GM10248 (cell line): Measurements from ENCODE around the gene ATG14.

Source experiments
- CTCF ChIA-PET: fragments of 300-600 bp; sonication (Branson Sonifier 250); formaldehyde crosslinking; extraction: SDS; loops from one replicate; lab custom pipeline; 2021; ENCODE audit warnings: antibody characterized with exemption; lab: Yijun Ruan, JAX
- POLR2A ChIA-PET: fragments of 350-650 bp; sonication (Branson Sonifier 250); formaldehyde crosslinking; extraction: SDS; loops from one replicate; lab custom pipeline; 2020; ENCODE audit warnings: antibody characterized with exemption; lab: Yijun Ruan, JAX
- DNase-seq: peaks from one replicate; pipeline ENCODE4 v3.0.0; 2012; ENCODE audit errors: extremely low spot score
- TF ChIP-seq, protein P1 (sequence below): IDR thresholded peaks from 2 replicates; pipeline ENCODE4 v1.5.1; 2012; ENCODE audit warnings: mild to moderate bottlenecking, low read depth; ENCODE audit errors: extremely low read depth, missing control alignments, control extremely low read depth

Gene ATG14

DNA sequence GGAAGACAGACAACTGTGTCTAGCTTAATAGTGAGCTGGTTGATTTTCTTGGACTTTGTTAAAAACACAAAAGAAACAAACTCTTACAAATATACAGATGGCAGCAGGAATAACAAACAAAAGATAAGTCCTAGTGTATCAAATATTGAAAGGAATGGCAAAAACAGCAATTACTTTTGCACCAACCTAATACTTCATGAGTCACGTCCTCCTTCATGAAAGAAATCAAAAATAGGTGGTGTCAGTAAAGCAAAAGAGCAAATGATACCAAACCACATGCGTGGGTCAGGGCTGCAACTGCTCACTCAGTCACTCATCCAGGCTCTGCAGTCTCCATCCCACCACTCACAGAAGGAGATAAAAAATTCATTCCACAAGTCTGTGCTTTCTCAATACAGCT is 11.8 kb downstream of the ATG14 start:
- DNase-seq, result no peak
- ChIA-PET CTCF (interaction anchor here (1.2 kb wide), 1 partner anchor 45 kb away, joined by 4 read pairs; no protein-coding TSS in a partner anchor), POLR2A (no interaction called here)
- TF ChIP-seq, protein P1, sequence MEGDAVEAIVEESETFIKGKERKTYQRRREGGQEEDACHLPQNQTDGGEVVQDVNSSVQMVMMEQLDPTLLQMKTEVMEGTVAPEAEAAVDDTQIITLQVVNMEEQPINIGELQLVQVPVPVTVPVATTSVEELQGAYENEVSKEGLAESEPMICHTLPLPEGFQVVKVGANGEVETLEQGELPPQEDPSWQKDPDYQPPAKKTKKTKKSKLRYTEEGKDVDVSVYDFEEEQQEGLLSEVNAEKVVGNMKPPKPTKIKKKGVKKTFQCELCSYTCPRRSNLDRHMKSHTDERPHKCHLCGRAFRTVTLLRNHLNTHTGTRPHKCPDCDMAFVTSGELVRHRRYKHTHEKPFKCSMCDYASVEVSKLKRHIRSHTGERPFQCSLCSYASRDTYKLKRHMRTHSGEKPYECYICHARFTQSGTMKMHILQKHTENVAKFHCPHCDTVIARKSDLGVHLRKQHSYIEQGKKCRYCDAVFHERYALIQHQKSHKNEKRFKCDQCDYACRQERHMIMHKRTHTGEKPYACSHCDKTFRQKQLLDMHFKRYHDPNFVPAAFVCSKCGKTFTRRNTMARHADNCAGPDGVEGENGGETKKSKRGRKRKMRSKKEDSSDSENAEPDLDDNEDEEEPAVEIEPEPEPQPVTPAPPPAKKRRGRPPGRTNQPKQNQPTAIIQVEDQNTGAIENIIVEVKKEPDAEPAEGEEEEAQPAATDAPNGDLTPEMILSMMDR, result no peak

DNA sequence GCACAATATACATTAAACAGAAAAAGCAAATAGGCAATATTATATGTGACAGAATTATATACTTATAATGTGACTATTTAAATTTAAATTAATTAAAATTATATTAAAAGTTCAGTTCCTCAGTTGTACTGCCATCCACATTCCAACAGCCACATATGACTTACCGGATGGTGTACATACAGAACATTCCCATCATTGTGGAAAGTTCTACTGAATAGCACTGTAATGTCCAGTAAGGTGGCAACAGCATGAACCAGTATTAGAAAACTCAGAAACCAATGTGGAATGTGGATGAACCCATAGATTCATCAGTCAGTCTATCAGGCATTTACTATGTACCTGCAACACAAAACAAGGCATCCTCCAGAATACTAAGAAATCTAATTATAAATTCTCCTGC is 12.4 kb downstream of the ATG14 start:
- POLR2A ChIA-PET, result no interaction called here
- TF ChIP-seq, protein P1, result no peak
- CTCF ChIA-PET, result interaction anchor here (1.2 kb wide), 1 partner anchor 44 kb away, joined by 4 read pairs; no protein-coding TSS in a partner anchor
- no peak for DNase-seq

DNA sequence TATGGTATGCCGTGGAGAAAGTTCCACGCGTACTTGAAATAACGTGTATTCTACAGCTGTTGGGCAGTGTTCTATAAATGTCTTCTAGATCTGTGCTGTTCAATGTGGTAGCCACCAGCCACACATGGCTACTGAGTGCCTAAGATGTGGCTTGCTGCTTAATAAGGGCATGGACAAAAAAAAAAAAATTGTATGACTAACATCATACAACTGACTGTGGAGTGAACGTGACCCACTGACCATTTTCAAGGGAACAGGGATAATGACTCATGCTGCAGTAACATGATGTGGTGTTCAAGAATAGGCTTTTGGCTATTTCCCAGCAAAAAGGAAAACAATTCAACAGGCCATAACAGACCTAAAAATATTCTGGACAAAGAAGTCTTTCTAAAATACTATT is 13.0 kb downstream of the ATG14 start:
- POLR2A ChIA-PET, result no interaction called here
- DNase-seq, result no peak
- CTCF ChIA-PET, result no interaction called here
- TF ChIP-seq, protein P1, result no peak

DNA sequence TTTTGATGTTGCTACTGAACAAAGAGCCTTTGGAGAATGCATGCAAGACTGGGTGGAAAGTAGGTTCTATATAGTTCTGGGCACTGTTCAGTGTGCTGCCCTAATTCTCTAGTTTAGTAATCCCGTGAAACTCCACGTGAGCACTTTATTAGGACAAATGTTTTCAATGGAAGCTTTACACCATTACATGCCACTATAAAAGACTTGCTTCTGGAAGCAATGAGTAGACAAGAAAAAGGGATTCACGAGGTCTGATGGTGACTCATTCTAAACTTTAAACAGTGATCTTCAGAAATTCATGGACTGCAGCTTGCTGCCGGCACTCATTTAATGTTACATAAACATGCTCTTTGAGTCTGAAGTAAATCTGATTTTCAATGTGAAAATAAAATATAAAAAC is 22.3 kb downstream of the ATG14 start:
- no peak for DNase-seq

DNA sequence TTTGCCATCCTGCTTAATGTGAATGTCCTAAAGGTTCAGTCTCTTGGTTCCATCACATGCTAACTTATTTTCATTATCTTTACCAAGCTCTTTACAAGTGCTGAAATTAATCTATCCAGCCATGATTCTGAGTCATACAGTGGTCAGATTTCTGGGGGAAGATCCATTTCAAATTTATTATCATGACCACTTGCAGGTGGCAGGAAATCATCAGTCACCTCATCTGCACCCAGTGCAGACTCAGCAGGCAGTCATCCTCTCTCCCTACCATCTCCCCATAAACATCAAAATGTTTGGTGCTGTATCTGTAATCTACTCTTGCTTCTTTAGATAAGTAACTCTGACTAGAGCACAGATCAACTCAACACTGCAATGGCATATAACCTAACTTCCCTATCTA is 23.5 kb downstream of the ATG14 start:
- DNase-seq, result no peak
- CTCF ChIA-PET, result no interaction called here
- POLR2A ChIA-PET, result no interaction called here
- TF ChIP-seq, protein P1, result no peak

More for the DNA sequence above, 22.3 kb downstream of the ATG14 start:
- TF ChIP-seq, protein P1, result no peak
- POLR2A ChIA-PET, result no interaction called here
- CTCF ChIA-PET, result interaction anchor here (0.9 kb wide), 1 partner anchor 17 kb away, joined by 3 read pairs; no protein-coding TSS in a partner anchor

DNA sequence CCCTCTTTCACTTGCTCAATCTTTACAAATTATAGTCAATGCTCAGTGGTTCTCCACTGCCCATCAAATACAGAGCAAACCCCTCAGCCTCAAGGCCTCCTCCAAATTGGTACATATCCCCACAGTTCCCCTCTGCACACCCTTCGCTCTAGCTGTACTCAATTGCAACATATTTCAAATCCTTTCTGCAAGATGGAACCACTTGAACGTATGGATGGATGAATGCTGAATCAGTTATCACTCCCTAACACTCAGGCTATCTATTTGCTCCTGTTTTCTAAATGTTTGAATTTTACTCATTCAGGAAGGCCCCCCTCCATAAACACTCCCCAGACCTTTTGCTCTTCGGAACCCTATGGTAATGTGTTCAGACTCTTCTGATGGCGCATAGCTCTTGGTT is 24.5 kb downstream of the ATG14 start:
- POLR2A ChIA-PET, result no interaction called here
- DNase-seq, result no peak
- CTCF ChIA-PET, result interaction anchor here (0.8 kb wide), 1 partner anchor 174 kb away, joined by 3 read pairs; no protein-coding TSS in a partner anchor
- TF ChIP-seq, protein P1, result no peak
